Tibial nerve (tissue), 4 donors: ENCODE data around the gene MSL3B.

Experiments used
- DNase-seq, 2 donors: peaks; one replicate each; pipeline ENCODE4 v3.0.0-alpha.2; 2019; ENCODE audit warnings: low spot score in 2 of 2
- H3K27ac ChIP-seq, 4 donors: fragments of 200-600 bp; sonication (generic) in 3 of 4; one replicate each; pipeline ENCODE4 v1.5.1; 2017 to 2019; ENCODE audit warnings: mild to moderate bottlenecking in 1 of 4
- H3K27me3 ChIP-seq, 2 donors: fragments of 200-600 bp; sonication (generic) in 1 of 2; one replicate each; pipeline versions ENCODE4 v1.5.1 to v1.6.0; 2017 to 2019
- H3K36me3 ChIP-seq, 3 donors: fragments of 200-600 bp; sonication (generic); one replicate each; pipeline ENCODE4 v1.5.1; 2018 to 2019
- H3K4me1 ChIP-seq, 4 donors: fragments of 200-600 bp; sonication (generic) in 3 of 4; one replicate each; pipeline ENCODE4 v1.5.1; 2017 to 2019
- H3K4me3 ChIP-seq, 4 donors: fragments of 200-600 bp; sonication (generic) in 3 of 4; one replicate each; pipeline ENCODE4 v1.5.1; 2017 to 2019; ENCODE audit warnings: mild to moderate bottlenecking in 1 of 4, moderate library complexity in 1 of 4
- H3K9me3 ChIP-seq, 4 donors: fragments of 200-600 bp; sonication (generic) in 3 of 4; one replicate each; pipeline ENCODE4 v1.5.1; 2017 to 2019
- EP300 ChIP-seq, 2 donors: sonication (generic); formaldehyde crosslinking; IDR thresholded peaks; one replicate each; pipeline ENCODE4 v1.6.1; 2017; ENCODE audit warnings: antibody characterized with exemption in 2 of 2, mild to moderate bottlenecking in 1 of 2
- POLR2A ChIP-seq, 2 donors: fragments of 450-650 bp; IDR thresholded peaks; one replicate each; pipeline ENCODE4 v1.6.1; 2017; ENCODE audit warnings: antibody characterized with exemption in 2 of 2, mild to moderate bottlenecking in 2 of 2, moderate library complexity in 2 of 2
- WGBS, 2 donors: methylation state at CpG; one replicate each; pipeline ENCODE4 v1.1.5; 2018; 5-methylcytosine and 5-hydroxymethylcytosine counted together
- TF ChIP-seq, protein P1 (sequence below), 5 experiments: fragments of 200-600 bp in 3 of 5; fragments of 450-650 bp in 2 of 5; sonication (generic) in 3 of 5; IDR thresholded peaks; one replicate each; pipeline ENCODE4 v1.5.1; 2016 to 2019; ENCODE audit warnings: antibody characterized with exemption in 5 of 5, mild to moderate bottlenecking in 3 of 5, moderate library complexity in 2 of 5

MSL3B gene

DNA sequence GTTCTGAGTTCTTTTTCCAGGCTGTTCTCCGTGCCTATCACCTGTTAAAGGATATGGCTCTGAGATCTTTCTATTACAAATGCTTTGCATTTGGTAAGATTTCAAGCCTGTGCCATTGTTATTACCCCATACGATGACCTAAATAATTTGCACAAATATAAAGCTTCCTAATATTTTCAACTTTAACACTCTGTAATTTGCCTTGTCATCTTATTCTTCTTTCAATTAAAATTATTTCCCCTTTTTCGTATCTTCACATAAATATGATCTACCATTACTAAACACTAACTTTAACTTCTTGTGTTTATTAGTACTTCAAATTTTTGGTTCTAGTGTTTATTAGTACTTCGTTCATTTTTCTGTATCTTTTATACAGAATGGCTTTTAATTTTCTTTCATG lies 3.2 kb upstream of the MSL3B start:
- H3K4me1 ChIP-seq = peaks cover 0 to 6% (median 0%) of the 10 kb centered on the region in 4 donors
- DNase-seq = no peak
- no peak for TF ChIP-seq POLR2A (IDR thresholded peaks at IDR 0.05)
- TF ChIP-seq EP300 (IDR thresholded peaks at IDR 0.05) = no peak
- TF ChIP-seq, protein P1, sequence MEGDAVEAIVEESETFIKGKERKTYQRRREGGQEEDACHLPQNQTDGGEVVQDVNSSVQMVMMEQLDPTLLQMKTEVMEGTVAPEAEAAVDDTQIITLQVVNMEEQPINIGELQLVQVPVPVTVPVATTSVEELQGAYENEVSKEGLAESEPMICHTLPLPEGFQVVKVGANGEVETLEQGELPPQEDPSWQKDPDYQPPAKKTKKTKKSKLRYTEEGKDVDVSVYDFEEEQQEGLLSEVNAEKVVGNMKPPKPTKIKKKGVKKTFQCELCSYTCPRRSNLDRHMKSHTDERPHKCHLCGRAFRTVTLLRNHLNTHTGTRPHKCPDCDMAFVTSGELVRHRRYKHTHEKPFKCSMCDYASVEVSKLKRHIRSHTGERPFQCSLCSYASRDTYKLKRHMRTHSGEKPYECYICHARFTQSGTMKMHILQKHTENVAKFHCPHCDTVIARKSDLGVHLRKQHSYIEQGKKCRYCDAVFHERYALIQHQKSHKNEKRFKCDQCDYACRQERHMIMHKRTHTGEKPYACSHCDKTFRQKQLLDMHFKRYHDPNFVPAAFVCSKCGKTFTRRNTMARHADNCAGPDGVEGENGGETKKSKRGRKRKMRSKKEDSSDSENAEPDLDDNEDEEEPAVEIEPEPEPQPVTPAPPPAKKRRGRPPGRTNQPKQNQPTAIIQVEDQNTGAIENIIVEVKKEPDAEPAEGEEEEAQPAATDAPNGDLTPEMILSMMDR (IDR thresholded peaks at IDR 0.05) = no peak

DNA sequence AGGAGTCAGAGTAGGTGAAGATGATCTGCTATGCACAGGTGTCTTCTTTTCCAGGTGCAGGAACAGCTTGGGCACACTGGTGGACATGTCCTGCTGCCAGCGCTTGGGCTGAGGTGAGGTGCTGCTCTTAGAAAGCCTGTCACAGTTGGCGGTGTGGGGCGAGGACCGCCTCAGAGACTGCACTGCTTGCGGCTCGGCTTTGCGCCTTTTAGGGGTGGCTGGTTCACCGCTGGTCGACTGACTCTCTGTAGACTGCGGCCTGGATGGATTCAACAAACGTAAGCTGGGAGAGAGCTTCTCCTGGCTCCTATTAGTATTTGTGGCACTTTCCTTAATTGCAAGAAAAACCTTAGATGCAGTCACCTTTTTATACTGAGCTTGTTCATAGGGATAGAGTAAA lies 1.7 kb downstream of the MSL3B start:
- peaks cover 0 to 6% (median 0%) of the 10 kb centered on the region in 4 donors for H3K4me1 ChIP-seq
- peaks cover 0 to 22% (median 4%) of the 10 kb centered on the region in 4 donors for H3K9me3 ChIP-seq
- no peak overlapping the region for H3K27ac ChIP-seq
- DNase-seq = no peak
- 99 to 100% methylated on average over 11 of the region's 11 CpGs for WGBS, 2 donors
- TF ChIP-seq POLR2A (IDR thresholded peaks at IDR 0.05) (no peak), EP300 (IDR thresholded peaks at IDR 0.05) (no peak)
- TF ChIP-seq, protein P1 (IDR thresholded peaks at IDR 0.05) = no peak
- peaks cover 0 to 9% of the 10 kb centered on the region in 2 donors for H3K27me3 ChIP-seq
- peaks cover 0 to 6% (median 0%) of the 10 kb centered on the region in 3 donors for H3K36me3 ChIP-seq
- H3K4me3 ChIP-seq = no peak overlapping the region

More for the DNA sequence above, 3.2 kb upstream of the MSL3B start:
- no peak overlapping the region for H3K27ac ChIP-seq
- H3K4me3 ChIP-seq = no peak overlapping the region
- peaks cover 0 to 9% of the 10 kb centered on the region in 2 donors for H3K27me3 ChIP-seq
- WGBS, 2 donors = 67% methylated on average over 4 of the region's 4 CpGs
- peaks cover 0 to 3% (median 0%) of the 10 kb centered on the region in 3 donors for H3K36me3 ChIP-seq
- peaks cover 0 to 22% (median 4%) of the 10 kb centered on the region in 4 donors for H3K9me3 ChIP-seq

DNA sequence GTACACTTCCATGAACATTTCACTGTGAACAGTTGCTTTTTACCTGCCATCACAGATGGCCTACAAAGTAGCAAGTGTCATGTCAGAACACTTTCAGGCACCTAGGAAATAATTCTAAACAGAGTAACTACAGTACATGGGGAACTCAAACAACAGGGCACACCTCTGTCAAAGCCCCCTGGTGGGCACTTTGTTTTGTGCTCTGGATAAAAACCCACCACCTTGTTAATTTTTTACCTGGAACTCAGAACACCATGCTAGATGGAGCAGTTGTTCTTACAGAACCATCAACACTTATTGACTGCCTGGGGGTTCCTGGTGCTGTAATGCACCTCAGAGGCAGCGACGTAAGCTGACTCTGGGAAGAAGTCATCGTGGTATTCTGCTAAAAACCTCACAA lies 2.3 kb downstream of the MSL3B start:
- peaks cover 0 to 6% (median 0%) of the 10 kb centered on the region in 4 donors for H3K4me1 ChIP-seq
- no peak overlapping the region for H3K27ac ChIP-seq
- DNase-seq = no peak
- H3K9me3 ChIP-seq = peaks cover 0 to 22% (median 4%) of the 10 kb centered on the region in 4 donors
- no peak overlapping the region for H3K4me3 ChIP-seq
- peaks cover 0 to 9% of the 10 kb centered on the region in 2 donors for H3K27me3 ChIP-seq
- 94 to 97% methylated on average over 3 of the region's 3 CpGs for WGBS, 2 donors
- no peak for TF ChIP-seq POLR2A (IDR thresholded peaks at IDR 0.05)
- TF ChIP-seq EP300 (IDR thresholded peaks at IDR 0.05) = no peak
- TF ChIP-seq, protein P1 (IDR thresholded peaks at IDR 0.05) = no peak
- peaks cover 0 to 6% (median 0%) of the 10 kb centered on the region in 3 donors for H3K36me3 ChIP-seq

DNA sequence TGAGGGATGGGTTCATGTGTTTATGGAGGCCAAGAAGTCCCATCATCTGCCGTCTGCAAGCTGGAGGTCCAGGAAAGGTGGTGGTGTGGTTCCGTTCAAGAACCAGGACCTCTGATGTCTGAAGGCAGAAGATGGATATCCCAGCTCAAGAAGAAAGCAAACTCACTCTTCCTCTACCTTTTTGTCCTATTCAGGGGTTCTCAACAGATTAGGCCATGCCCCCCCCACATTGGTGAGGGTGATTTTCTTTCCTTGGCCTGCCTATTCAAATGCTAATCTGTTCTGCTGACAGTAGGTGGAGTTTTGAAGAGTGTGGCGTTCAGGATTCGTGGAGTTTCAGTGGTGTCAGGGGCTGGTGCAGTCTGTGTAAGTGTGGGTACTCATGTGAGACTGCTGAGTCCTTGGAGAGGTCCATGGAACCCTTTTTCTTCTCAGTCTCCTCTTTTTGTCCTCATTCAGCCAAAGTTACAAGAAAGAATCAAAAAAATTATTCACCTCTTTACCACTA lies 5.9 kb downstream of the MSL3B start:
- no peak for DNase-seq
- Histone ChIP-seq H3K36me3 (peaks cover 0 to 6% (median 0%) of the 10 kb centered on the region in 3 donors), H3K4me1 (no peaks in the 10 kb centered on the region), H3K27me3 (no peaks in the 10 kb centered on the region), H3K27ac (no peak overlapping the region), H3K9me3 (no peaks in the 10 kb centered on the region), H3K4me3 (no peak overlapping the region)
- TF ChIP-seq, protein P1 (IDR thresholded peaks at IDR 0.05) = no peak
- TF ChIP-seq POLR2A (IDR thresholded peaks at IDR 0.05) (no peak), EP300 (IDR thresholded peaks at IDR 0.05) (no peak)
- 66 to 67% methylated on average over 4 of the region's 4 CpGs for WGBS, 2 donors

DNA sequence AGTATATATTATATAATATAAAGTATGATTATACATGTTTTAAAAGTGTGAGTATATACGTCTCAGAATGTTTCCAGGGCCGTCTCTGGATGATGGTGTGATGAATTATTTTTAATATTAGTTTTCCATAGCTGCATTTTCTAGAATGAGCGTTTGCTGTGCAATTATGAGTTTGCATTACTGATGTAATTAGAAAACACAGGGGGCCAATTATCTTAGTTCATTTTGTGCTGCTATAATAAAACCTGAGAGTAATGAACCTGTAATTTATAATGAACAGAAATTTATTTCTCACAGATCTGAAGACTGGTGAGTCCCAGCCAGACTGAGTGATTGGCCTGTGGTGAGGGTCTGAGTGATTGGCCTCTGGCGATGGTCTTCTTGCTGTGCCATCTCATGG lies 9.9 kb downstream of the MSL3B start:
- no peaks in the 10 kb centered on the region for H3K9me3 ChIP-seq
- no peaks in the 10 kb centered on the region for H3K27me3 ChIP-seq
- DNase-seq = no peak
- TF ChIP-seq, protein P1 (IDR thresholded peaks at IDR 0.05) = no peak
- WGBS, 2 donors = 90 to 91% methylated on average over 4 of the region's 4 CpGs
- no peaks in the 10 kb centered on the region for H3K36me3 ChIP-seq
- H3K27ac ChIP-seq = no peak overlapping the region
- H3K4me1 ChIP-seq = peaks cover 0 to 14% (median 6%) of the 10 kb centered on the region in 4 donors
- H3K4me3 ChIP-seq = no peak overlapping the region
